ENCODE results near the gene ELOVL4. TPM values are rescaled to one million over a fixed set of nuclear protein-coding genes. Genes with fewer than 3 reads are reported as not detected.

ELOVL4 gene
- under 1 TPM; 0.33 to 0.54 TPM for total RNA-seq

- no peaks in the 10 kb centered on the region for H3K36me3 Mint-ChIP-seq (ENCODE audit: low read depth)
- intact Hi-C loops (cut with micrococcal nuclease): loop anchor here (1.0 to 10.0 kb wide), 6 partner anchors 57 to 387 kb away; partner anchors contain the start of genes BCKDHB and TTK
- H3K4me1 Mint-ChIP-seq (ENCODE audit: low read depth): peaks cover 14% of the 10 kb centered on the region
- H3K27me3 Mint-ChIP-seq (ENCODE audit: low read depth): peaks cover 38% of the 10 kb centered on the region
- peak within 1 kb of the TSS; percentile 78 for H3K4me3 Mint-ChIP-seq
- CTCF ChIA-PET: interaction anchor here (1.0 to 1.9 kb wide), 8 partner anchors 10 to 166 kb away, joined by 3 to 10 read pairs (median 4); no protein-coding TSS in a partner anchor
- H3K9me3 Mint-ChIP-seq: no peaks in the 10 kb centered on the region
- peak; percentile 59 for DNase-seq
- no peak within 1 kb of the TSS for H3K27ac Mint-ChIP-seq
Observed at GRCh38 chr6:79947191-79948186, at the start of gene ELOVL4. TSS of gene ELOVL4 (minus strand) at chr6:79947553. CDS start at chr6:79947279, 274 bp downstream.

- CTCF ChIA-PET: interaction anchor here (1.1 kb wide), 1 partner anchor 45 kb away, joined by 4 read pairs; no protein-coding TSS in a partner anchor
- no peak overlapping the region for H3K4me3 Mint-ChIP-seq
- H3K27ac Mint-ChIP-seq: no peak overlapping the region
- no peaks in the 10 kb centered on the region for H3K27me3 Mint-ChIP-seq (ENCODE audit: low read depth)
- DNase-seq: no peak
- no peaks in the 10 kb centered on the region for H3K36me3 Mint-ChIP-seq (ENCODE audit: low read depth)
- intact Hi-C loops (cut with micrococcal nuclease): no loop called here
- H3K9me3 Mint-ChIP-seq: no peaks in the 10 kb centered on the region
- H3K4me1 Mint-ChIP-seq (ENCODE audit: low read depth): no peaks in the 10 kb centered on the region
Observed at GRCh38 chr6:79993911-79994309, 46.6 kb upstream of the ELOVL4 start.

GRCh38 chr6:79993012-79993910 is 45.9 kb upstream of the ELOVL4 start:
- no peaks in the 10 kb centered on the region for H3K36me3 Mint-ChIP-seq (ENCODE audit: low read depth)
- H3K4me3 Mint-ChIP-seq: no peak overlapping the region
- no peaks in the 10 kb centered on the region for H3K4me1 Mint-ChIP-seq (ENCODE audit: low read depth)
- no peak overlapping the region for H3K27ac Mint-ChIP-seq
- intact Hi-C loops (cut with micrococcal nuclease): no loop called here
- H3K9me3 Mint-ChIP-seq: no peaks in the 10 kb centered on the region
- H3K27me3 Mint-ChIP-seq (ENCODE audit: low read depth): no peaks in the 10 kb centered on the region
- CTCF ChIA-PET: interaction anchor here (1.1 to 1.4 kb wide), 2 partner anchors 44 to 45 kb away, joined by 4 to 5 read pairs; no protein-coding TSS in a partner anchor
- DNase-seq: no peak

- Mint-ChIP-seq H3K27me3 (ENCODE audit: low read depth) (no peaks in the 10 kb centered on the region), H3K4me3 (no peak overlapping the region), H3K27ac (no peak overlapping the region), H3K36me3 (ENCODE audit: low read depth) (no peaks in the 10 kb centered on the region), H3K4me1 (ENCODE audit: low read depth) (no peaks in the 10 kb centered on the region), H3K9me3 (no peaks in the 10 kb centered on the region)
- no peak for DNase-seq
- intact Hi-C loops (cut with micrococcal nuclease): no loop called here
- CTCF ChIA-PET: interaction anchor here (1.1 kb wide), 1 partner anchor 40 kb away, joined by 4 read pairs; no protein-coding TSS in a partner anchor
Observed at GRCh38 chr6:79989641-79990040, 42.3 kb upstream of the ELOVL4 start.

GRCh38 chr6:79985128-79985527 is 37.8 kb upstream of the ELOVL4 start:
- no peaks in the 10 kb centered on the region for H3K9me3 Mint-ChIP-seq
- CTCF ChIA-PET: interaction anchor here (1.6 kb wide), 1 partner anchor 36 kb away, joined by 5 read pairs; no protein-coding TSS in a partner anchor
- intact Hi-C loops (cut with micrococcal nuclease): no loop called here
- H3K36me3 Mint-ChIP-seq (ENCODE audit: low read depth): no peaks in the 10 kb centered on the region
- H3K4me3 Mint-ChIP-seq: no peak overlapping the region
- H3K27ac Mint-ChIP-seq: no peak overlapping the region
- no peaks in the 10 kb centered on the region for H3K27me3 Mint-ChIP-seq (ENCODE audit: low read depth)
- H3K4me1 Mint-ChIP-seq (ENCODE audit: low read depth): no peaks in the 10 kb centered on the region
- no peak for DNase-seq

- CTCF ChIA-PET: interaction anchor here (1.6 kb wide), 1 partner anchor 35 kb away, joined by 5 read pairs; no protein-coding TSS in a partner anchor
- intact Hi-C loops (cut with micrococcal nuclease): no loop called here
- no peak overlapping the region for H3K27ac Mint-ChIP-seq
- no peaks in the 10 kb centered on the region for H3K4me1 Mint-ChIP-seq (ENCODE audit: low read depth)
- H3K4me3 Mint-ChIP-seq: no peak overlapping the region
- no peaks in the 10 kb centered on the region for H3K9me3 Mint-ChIP-seq
- H3K27me3 Mint-ChIP-seq (ENCODE audit: low read depth): no peaks in the 10 kb centered on the region
- H3K36me3 Mint-ChIP-seq (ENCODE audit: low read depth): no peaks in the 10 kb centered on the region
- peak; percentile 6 for DNase-seq
Observed at GRCh38 chr6:79984261-79984660, 36.9 kb upstream of the ELOVL4 start.

- Mint-ChIP-seq H3K36me3 (ENCODE audit: low read depth) (no peaks in the 10 kb centered on the region), H3K9me3 (no peaks in the 10 kb centered on the region), H3K27ac (no peak overlapping the region), H3K27me3 (ENCODE audit: low read depth) (no peaks in the 10 kb centered on the region), H3K4me3 (no peak overlapping the region), H3K4me1 (ENCODE audit: low read depth) (no peaks in the 10 kb centered on the region)
- intact Hi-C loops (cut with micrococcal nuclease): no loop called here
- CTCF ChIA-PET: interaction anchor here (0.8 to 1.4 kb wide), 3 partner anchors 33 to 79 kb away, joined by 3 to 5 read pairs (median 3); no protein-coding TSS in a partner anchor
- no peak for DNase-seq
Observed at GRCh38 chr6:79981652-79982051, 34.3 kb upstream of the ELOVL4 start.

GRCh38 chr6:79971193-79971592 is 23.8 kb upstream of the ELOVL4 start:
- CTCF ChIA-PET: no interaction called here
- Mint-ChIP-seq H3K9me3 (peaks cover 20% of the 10 kb centered on the region), H3K4me1 (ENCODE audit: low read depth) (no peaks in the 10 kb centered on the region), H3K27me3 (ENCODE audit: low read depth) (peaks cover 11% of the 10 kb centered on the region), H3K4me3 (no peak overlapping the region), H3K27ac (no peak overlapping the region), H3K36me3 (ENCODE audit: low read depth) (no peaks in the 10 kb centered on the region)
- no peak for DNase-seq
- intact Hi-C loops (cut with micrococcal nuclease): no loop called here

GRCh38 chr6:79969784-79970183 is 22.4 kb upstream of the ELOVL4 start:
- Mint-ChIP-seq H3K9me3 (peaks cover 20% of the 10 kb centered on the region), H3K4me3 (no peak overlapping the region), H3K27ac (no peak overlapping the region), H3K36me3 (ENCODE audit: low read depth) (no peaks in the 10 kb centered on the region), H3K27me3 (ENCODE audit: low read depth) (peaks cover 11% of the 10 kb centered on the region), H3K4me1 (ENCODE audit: low read depth) (no peaks in the 10 kb centered on the region)
- intact Hi-C loops (cut with micrococcal nuclease): no loop called here
- no peak for DNase-seq
- CTCF ChIA-PET: no interaction called here

GRCh38 chr6:79967178-79967577 is 19.8 kb upstream of the ELOVL4 start:
- peaks cover 20% of the 10 kb centered on the region for H3K9me3 Mint-ChIP-seq
- CTCF ChIA-PET: interaction anchor here (0.7 kb wide), 1 partner anchor 194 kb away, joined by 3 read pairs; no protein-coding TSS in a partner anchor
- no peaks in the 10 kb centered on the region for H3K36me3 Mint-ChIP-seq (ENCODE audit: low read depth)
- intact Hi-C loops (cut with micrococcal nuclease): no loop called here
- no peak overlapping the region for H3K27ac Mint-ChIP-seq
- H3K27me3 Mint-ChIP-seq (ENCODE audit: low read depth): peaks cover 15% of the 10 kb centered on the region
- DNase-seq: no peak
- peaks cover 2% of the 10 kb centered on the region for H3K4me1 Mint-ChIP-seq (ENCODE audit: low read depth)
- H3K4me3 Mint-ChIP-seq: no peak overlapping the region

- no peak overlapping the region for H3K4me3 Mint-ChIP-seq
- DNase-seq: no peak
- CTCF ChIA-PET: interaction anchor here (1.5 to 1.6 kb wide), 2 partner anchors 15 to 19 kb away, joined by 4 to 5 read pairs; no protein-coding TSS in a partner anchor
- H3K27ac Mint-ChIP-seq: no peak overlapping the region
- H3K9me3 Mint-ChIP-seq: peaks cover 15% of the 10 kb centered on the region
- H3K36me3 Mint-ChIP-seq (ENCODE audit: low read depth): no peaks in the 10 kb centered on the region
- intact Hi-C loops (cut with micrococcal nuclease): no loop called here
- H3K27me3 Mint-ChIP-seq (ENCODE audit: low read depth): peaks cover 15% of the 10 kb centered on the region
- peaks cover 2% of the 10 kb centered on the region for H3K4me1 Mint-ChIP-seq (ENCODE audit: low read depth)
Observed at GRCh38 chr6:79964607-79965081, 17.3 kb upstream of the ELOVL4 start.

GRCh38 chr6:79954849-79955248 is 7.5 kb upstream of the ELOVL4 start:
- Mint-ChIP-seq H3K4me1 (ENCODE audit: low read depth) (no peaks in the 10 kb centered on the region), H3K27ac (no peak overlapping the region), H3K9me3 (peaks cover 1% of the 10 kb centered on the region), H3K27me3 (ENCODE audit: low read depth) (peaks cover 22% of the 10 kb centered on the region), H3K4me3 (no peak overlapping the region), H3K36me3 (ENCODE audit: low read depth) (peaks cover 2% of the 10 kb centered on the region)
- intact Hi-C loops (cut with micrococcal nuclease): no loop called here
- CTCF ChIA-PET: no interaction called here
- DNase-seq: no peak
